HCT116 (cell line): ENCODE data around the gene CBFA2T2. TPM values are rescaled to one million over a fixed set of nuclear protein-coding genes. Genes with fewer than 3 reads are reported as not detected.

Source experiments
- ATAC-seq: fragments of 200-7000 bp; cut with Tn5 transposase; 2 replicates; pipeline ENCODE4 v1.9.1; 2020; ENCODE audit warnings: mild to moderate bottlenecking, moderate library complexity
- BruUV-seq: library from RNA; stranded (reverse); fragments of 400-500 nt; replicated peaks from 2 replicates; lab custom pipeline; 2021; lab: Mats Ljungman, UMichigan
- CTCF ChIA-PET: fragments of 300-600 bp; sonication (Branson Sonifier 250); formaldehyde crosslinking; loops from one replicate; lab custom pipeline; 2021; ENCODE audit warnings: antibody characterized with exemption; lab: Charles Lee
- POLR2A ChIA-PET: fragments of 300-600, 350-600 bp; sonication (Branson Sonifier 250); formaldehyde crosslinking; loops from one replicate; lab custom pipeline; 2021; ENCODE audit warnings: antibody characterized with exemption; lab: Charles Lee
- RAD21 ChIA-PET, 2 experiments: fragments of 300-600 bp; sonication (Branson Sonifier 250); formaldehyde crosslinking; loops; one replicate each; lab custom pipeline; 2023; ENCODE audit warnings: low total read pairs in 2 of 2; ENCODE audit not compliant: uncharacterized antibody in 2 of 2, unreplicated experiment in 2 of 2, low non-redundant PET in 1 of 2; lab: Charles Lee
- DNase-seq: peaks from one replicate; pipeline ENCODE4 v3.0.0-alpha.2; 2010; ENCODE audit warnings: low read depth, low spot score
- H2AFZ ChIP-seq: fragments of 200-600 bp; shearing (Covaris generic), sonication (generic); 2 replicates; pipeline ENCODE4 v1.6.1; 2017; ENCODE audit warnings: low read depth, mixed run types, mixed read lengths, antibody characterized with exemption, low read length; ENCODE audit not compliant: poor library complexity, severe bottlenecking
- H3K27ac ChIP-seq: 2 replicates; pipeline ENCODE4 v1.5.1; 2012; ENCODE audit warnings: low read depth, low read length
- H3K27me3 ChIP-seq: fragments of 200-600 bp; sonication (generic); 2 replicates; pipeline ENCODE4 v1.6.1; 2016; ENCODE audit warnings: mixed run types, low read length, mixed read lengths; ENCODE audit not compliant: insufficient read depth
- H3K36me3 ChIP-seq, 2 experiments: fragments of 200-500 bp in 1 of 2; fragments of 200-600 bp in 1 of 2; sonication (Bioruptor generic) in 1 of 2; sonication (generic) in 1 of 2; 2 replicates each; pipeline versions ENCODE4 v1.5.1 to v1.6.1; 2014 to 2016; ENCODE audit warnings: low read length in 2 of 2, inconsistent platforms in 1 of 2, mixed read lengths in 1 of 2, mixed run types in 1 of 2; ENCODE audit not compliant: insufficient read depth in 2 of 2, control insufficient read depth in 1 of 2
- H3K4me1 ChIP-seq, 2 experiments: fragments of 200-600 bp in 1 of 2; sonication (generic) in 1 of 2; 2 replicates each; pipeline versions ENCODE4 v1.5.1 to v1.6.1; 2012 to 2017; ENCODE audit warnings: low read length in 2 of 2, inconsistent platforms in 1 of 2, mild to moderate bottlenecking in 1 of 2, mixed read lengths in 1 of 2, mixed run types in 1 of 2, moderate library complexity in 1 of 2; ENCODE audit not compliant: insufficient read depth in 2 of 2, control insufficient read depth in 1 of 2
- H3K4me2 ChIP-seq: fragments of 200-600 bp; sonication (generic); 2 replicates; pipeline ENCODE4 v1.6.1; 2017; ENCODE audit warnings: mixed run types, low read length, mixed read lengths
- H3K4me3 ChIP-seq, 2 experiments: fragments of 200-600 bp in 1 of 2; sonication (generic) in 1 of 2; replicated peaks in 1 of 2; 2 replicates each; pipeline ENCODE4 v1.5.1; 2011 to 2016; ENCODE audit warnings: low read length in 2 of 2, control low read depth in 1 of 2, low read depth in 1 of 2, mild to moderate bottlenecking in 1 of 2, mixed read lengths in 1 of 2, mixed run types in 1 of 2
- H3K79me2 ChIP-seq: fragments of 200-600 bp; sonication (generic); 2 replicates; pipeline ENCODE4 v1.6.1; 2017; ENCODE audit warnings: mild to moderate bottlenecking, mixed run types, low read length, moderate library complexity, mixed read lengths; ENCODE audit not compliant: insufficient read depth
- H3K9ac ChIP-seq: fragments of 200-600 bp; sonication (generic); 2 replicates; pipeline ENCODE4 v1.6.1; 2016; ENCODE audit warnings: low read length, mixed read lengths
- H3K9me2 ChIP-seq: fragments of 200-600 bp; sonication (generic), shearing (Covaris generic); 2 replicates; pipeline ENCODE4 v1.6.1; 2017; ENCODE audit warnings: mixed run types, mild to moderate bottlenecking, moderate library complexity; ENCODE audit not compliant: insufficient read depth
- H3K9me3 ChIP-seq, 2 experiments: fragments of 200-500 bp in 1 of 2; fragments of 200-600 bp in 1 of 2; sonication (Bioruptor generic) in 1 of 2; sonication (generic) in 1 of 2; 2 replicates each; pipeline ENCODE4 v1.6.1; 2014 to 2017; ENCODE audit warnings: low read length in 2 of 2, mixed read lengths in 2 of 2, inconsistent platforms in 1 of 2, low read depth in 1 of 2, mild to moderate bottlenecking in 1 of 2, mixed run types in 1 of 2, moderate library complexity in 1 of 2; ENCODE audit not compliant: control insufficient read depth in 1 of 2, insufficient read depth in 1 of 2
- H4K20me1 ChIP-seq: fragments of 200-600 bp; sonication (generic), shearing (Covaris generic); 2 replicates; pipeline ENCODE4 v1.6.1; 2017; ENCODE audit warnings: mixed run types, mild to moderate bottlenecking, moderate library complexity; ENCODE audit not compliant: insufficient read depth
- CBX3 ChIP-seq: IDR thresholded peaks from 2 replicates; pipeline ENCODE4 v1.6.1; 2012; ENCODE audit warnings: low read depth
- CEBPB ChIP-seq: IDR thresholded peaks from 2 replicates; pipeline ENCODE4 v1.6.1; 2012; ENCODE audit warnings: low read depth
- EGR1 ChIP-seq: IDR thresholded peaks from 2 replicates; pipeline ENCODE4 v1.6.1; 2012; ENCODE audit warnings: low read depth
- ELF1 ChIP-seq: IDR thresholded peaks from 2 replicates; pipeline ENCODE4 v1.6.1; 2012; ENCODE audit warnings: low read depth, borderline replicate concordance
- POLR2A ChIP-seq: IDR thresholded peaks from 2 replicates; pipeline ENCODE4 v1.7.0; 2011; ENCODE audit warnings: borderline replicate concordance; ENCODE audit not compliant: insufficient read depth, insufficient read length; ENCODE audit errors: extremely low read depth
- POLR2AphosphoS5 ChIP-seq: IDR thresholded peaks from 2 replicates; pipeline ENCODE4 v1.6.1; 2011; ENCODE audit warnings: mild to moderate bottlenecking, low read depth, low read length, moderate library complexity
- RAD21 ChIP-seq: IDR thresholded peaks from 2 replicates; pipeline ENCODE4 v1.6.1; 2012; ENCODE audit warnings: low read depth, mild to moderate bottlenecking
- ZNF274 ChIP-seq: fragments of 200-500 bp; sonication (Bioruptor generic); IDR thresholded peaks from 2 replicates; pipeline ENCODE4 v1.6.1; 2014; ENCODE audit warnings: mild to moderate bottlenecking, low read depth, low read length, inconsistent platforms
- intact Hi-C: fragments of 100-400 bp; cut with micrococcal nuclease; formaldehyde crosslinking; loops from 2 replicates; pipeline ENCODE4 v1.10.0; 2022
- total RNA-seq: library from RNA; stranded (reverse); gene quantifications from one replicate; pipeline ENCODE4 v1.2.1, GENCODE V29; 2021; ENCODE audit not compliant: unreplicated experiment
- TF ChIP-seq, protein P1 (sequence below): IDR thresholded peaks from 2 replicates; pipeline ENCODE4 v1.6.1; 2011; ENCODE audit warnings: mild to moderate bottlenecking, low read length, moderate library complexity; ENCODE audit not compliant: insufficient replicate concordance; ENCODE audit errors: extremely low read depth
- TF ChIP-seq, protein P2 (sequence below): IDR thresholded peaks from 2 replicates; pipeline ENCODE4 v1.6.1; 2012; ENCODE audit warnings: low read depth
- TF ChIP-seq, protein P3 (sequence below), 3 experiments: fragments of 200-600 bp in 1 of 3; sonication (generic) in 1 of 3; IDR thresholded peaks in 2 of 3; conservative IDR thresholded peaks in 1 of 3; 2 replicates each; pipeline ENCODE4 v1.5.1; 2012 to 2017; ENCODE audit warnings: low read depth in 2 of 3, low read length in 2 of 3, antibody characterized with exemption in 1 of 3, borderline replicate concordance in 1 of 3, control low read depth in 1 of 3, mild to moderate bottlenecking in 1 of 3, mixed read lengths in 1 of 3, mixed run types in 1 of 3, moderate library complexity in 1 of 3; ENCODE audit not compliant: insufficient read depth in 1 of 3
- TF ChIP-seq, protein P4 (sequence below): IDR thresholded peaks from 2 replicates; pipeline ENCODE4 v1.6.1; 2012

Gene CBFA2T2
- total RNA-seq, 1 experiment from 2014 or later: 8.0 TPM

DNA sequence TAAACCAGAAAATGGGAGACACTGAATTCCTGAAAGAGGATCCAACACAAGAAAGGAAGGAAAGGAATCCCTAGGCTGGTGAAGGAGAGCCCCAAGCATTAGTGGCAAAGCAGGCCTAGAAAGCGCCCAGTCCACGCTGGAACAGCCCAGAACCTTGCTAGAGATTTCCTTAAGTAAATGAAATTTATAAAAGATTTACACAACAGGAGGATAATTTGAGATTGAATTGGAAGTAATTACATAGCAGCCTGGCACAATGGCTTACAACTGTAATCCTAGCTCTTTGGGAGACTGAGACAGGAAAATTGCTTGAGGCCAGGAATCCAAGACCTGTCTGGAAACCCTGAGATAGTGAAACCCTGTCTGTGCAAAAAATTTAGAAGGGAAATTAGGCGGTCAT is 145.4 kb downstream of the CBFA2T2 start (continued):
- TF ChIP-seq, protein P1, sequence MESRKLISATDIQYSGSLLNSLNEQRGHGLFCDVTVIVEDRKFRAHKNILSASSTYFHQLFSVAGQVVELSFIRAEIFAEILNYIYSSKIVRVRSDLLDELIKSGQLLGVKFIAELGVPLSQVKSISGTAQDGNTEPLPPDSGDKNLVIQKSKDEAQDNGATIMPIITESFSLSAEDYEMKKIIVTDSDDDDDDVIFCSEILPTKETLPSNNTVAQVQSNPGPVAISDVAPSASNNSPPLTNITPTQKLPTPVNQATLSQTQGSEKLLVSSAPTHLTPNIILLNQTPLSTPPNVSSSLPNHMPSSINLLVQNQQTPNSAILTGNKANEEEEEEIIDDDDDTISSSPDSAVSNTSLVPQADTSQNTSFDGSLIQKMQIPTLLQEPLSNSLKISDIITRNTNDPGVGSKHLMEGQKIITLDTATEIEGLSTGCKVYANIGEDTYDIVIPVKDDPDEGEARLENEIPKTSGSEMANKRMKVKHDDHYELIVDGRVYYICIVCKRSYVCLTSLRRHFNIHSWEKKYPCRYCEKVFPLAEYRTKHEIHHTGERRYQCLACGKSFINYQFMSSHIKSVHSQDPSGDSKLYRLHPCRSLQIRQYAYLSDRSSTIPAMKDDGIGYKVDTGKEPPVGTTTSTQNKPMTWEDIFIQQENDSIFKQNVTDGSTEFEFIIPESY: no peak
- TF ChIP-seq POLR2A: no peak
- no peak for TF ChIP-seq CBX3
- no peak for TF ChIP-seq ELF1
- TF ChIP-seq ZNF274: no peak
- no peak for TF ChIP-seq RAD21
- no peak for TF ChIP-seq CEBPB

DNA sequence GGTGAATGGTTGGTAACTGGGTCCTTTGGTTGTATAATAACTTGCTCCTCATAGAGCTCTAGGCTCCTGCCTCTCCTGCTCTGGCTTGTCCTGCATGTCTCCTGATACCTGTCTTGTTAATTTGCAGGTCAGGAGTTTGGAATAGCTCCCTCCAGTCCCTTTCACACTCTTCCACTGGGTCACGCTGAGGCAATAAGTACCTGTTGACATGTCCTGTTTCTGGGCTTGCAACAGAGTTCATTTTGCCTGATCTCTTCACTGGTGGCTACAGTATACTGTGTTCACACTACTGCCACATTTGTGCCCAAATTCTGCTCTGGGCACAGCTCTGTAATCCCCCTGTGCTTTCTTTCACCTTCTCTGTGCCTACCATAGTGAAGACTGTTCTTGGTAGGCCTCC is 146.9 kb downstream of the CBFA2T2 start:
- H3K27me3 ChIP-seq: no peaks in the 10 kb centered on the region
- ChIA-PET CTCF (no interaction called here), POLR2A (no interaction called here), RAD21 (no interaction called here)
- H3K9me3 ChIP-seq: no peaks in the 10 kb centered on the region
- H3K4me3 ChIP-seq: no peak overlapping the region
- BruUV-seq: no TSS peak
- H2AFZ ChIP-seq: no peak overlapping the region
- H3K9me2 ChIP-seq: no peaks in the 10 kb centered on the region
- H3K4me2 ChIP-seq: no peak overlapping the region
- no peak overlapping the region for H3K27ac ChIP-seq
- DNase-seq: no peak
- H3K79me2 ChIP-seq: no peaks in the 10 kb centered on the region
- intact Hi-C loops: no loop called here
- ATAC-seq: no peak
- TF ChIP-seq POLR2AphosphoS5: no peak
- no peak for TF ChIP-seq EGR1
- no peak for TF ChIP-seq ZNF274
- TF ChIP-seq, protein P2, sequence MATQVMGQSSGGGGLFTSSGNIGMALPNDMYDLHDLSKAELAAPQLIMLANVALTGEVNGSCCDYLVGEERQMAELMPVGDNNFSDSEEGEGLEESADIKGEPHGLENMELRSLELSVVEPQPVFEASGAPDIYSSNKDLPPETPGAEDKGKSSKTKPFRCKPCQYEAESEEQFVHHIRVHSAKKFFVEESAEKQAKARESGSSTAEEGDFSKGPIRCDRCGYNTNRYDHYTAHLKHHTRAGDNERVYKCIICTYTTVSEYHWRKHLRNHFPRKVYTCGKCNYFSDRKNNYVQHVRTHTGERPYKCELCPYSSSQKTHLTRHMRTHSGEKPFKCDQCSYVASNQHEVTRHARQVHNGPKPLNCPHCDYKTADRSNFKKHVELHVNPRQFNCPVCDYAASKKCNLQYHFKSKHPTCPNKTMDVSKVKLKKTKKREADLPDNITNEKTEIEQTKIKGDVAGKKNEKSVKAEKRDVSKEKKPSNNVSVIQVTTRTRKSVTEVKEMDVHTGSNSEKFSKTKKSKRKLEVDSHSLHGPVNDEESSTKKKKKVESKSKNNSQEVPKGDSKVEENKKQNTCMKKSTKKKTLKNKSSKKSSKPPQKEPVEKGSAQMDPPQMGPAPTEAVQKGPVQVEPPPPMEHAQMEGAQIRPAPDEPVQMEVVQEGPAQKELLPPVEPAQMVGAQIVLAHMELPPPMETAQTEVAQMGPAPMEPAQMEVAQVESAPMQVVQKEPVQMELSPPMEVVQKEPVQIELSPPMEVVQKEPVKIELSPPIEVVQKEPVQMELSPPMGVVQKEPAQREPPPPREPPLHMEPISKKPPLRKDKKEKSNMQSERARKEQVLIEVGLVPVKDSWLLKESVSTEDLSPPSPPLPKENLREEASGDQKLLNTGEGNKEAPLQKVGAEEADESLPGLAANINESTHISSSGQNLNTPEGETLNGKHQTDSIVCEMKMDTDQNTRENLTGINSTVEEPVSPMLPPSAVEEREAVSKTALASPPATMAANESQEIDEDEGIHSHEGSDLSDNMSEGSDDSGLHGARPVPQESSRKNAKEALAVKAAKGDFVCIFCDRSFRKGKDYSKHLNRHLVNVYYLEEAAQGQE: no peak
- TF ChIP-seq, protein P3, sequence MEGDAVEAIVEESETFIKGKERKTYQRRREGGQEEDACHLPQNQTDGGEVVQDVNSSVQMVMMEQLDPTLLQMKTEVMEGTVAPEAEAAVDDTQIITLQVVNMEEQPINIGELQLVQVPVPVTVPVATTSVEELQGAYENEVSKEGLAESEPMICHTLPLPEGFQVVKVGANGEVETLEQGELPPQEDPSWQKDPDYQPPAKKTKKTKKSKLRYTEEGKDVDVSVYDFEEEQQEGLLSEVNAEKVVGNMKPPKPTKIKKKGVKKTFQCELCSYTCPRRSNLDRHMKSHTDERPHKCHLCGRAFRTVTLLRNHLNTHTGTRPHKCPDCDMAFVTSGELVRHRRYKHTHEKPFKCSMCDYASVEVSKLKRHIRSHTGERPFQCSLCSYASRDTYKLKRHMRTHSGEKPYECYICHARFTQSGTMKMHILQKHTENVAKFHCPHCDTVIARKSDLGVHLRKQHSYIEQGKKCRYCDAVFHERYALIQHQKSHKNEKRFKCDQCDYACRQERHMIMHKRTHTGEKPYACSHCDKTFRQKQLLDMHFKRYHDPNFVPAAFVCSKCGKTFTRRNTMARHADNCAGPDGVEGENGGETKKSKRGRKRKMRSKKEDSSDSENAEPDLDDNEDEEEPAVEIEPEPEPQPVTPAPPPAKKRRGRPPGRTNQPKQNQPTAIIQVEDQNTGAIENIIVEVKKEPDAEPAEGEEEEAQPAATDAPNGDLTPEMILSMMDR (IDR thresholded peaks at IDR 0.05 in 2 of 3, conservative IDR thresholded peaks at IDR 0.05 in 1 of 3; ENCODE audit: borderline replicate concordance in 1 of 3, insufficient read depth in 1 of 3, low read depth in 2 of 3, low read length in 2 of 3): no peak
- no peak for TF ChIP-seq CEBPB
- TF ChIP-seq POLR2A: no peak
- TF ChIP-seq, protein P4, sequence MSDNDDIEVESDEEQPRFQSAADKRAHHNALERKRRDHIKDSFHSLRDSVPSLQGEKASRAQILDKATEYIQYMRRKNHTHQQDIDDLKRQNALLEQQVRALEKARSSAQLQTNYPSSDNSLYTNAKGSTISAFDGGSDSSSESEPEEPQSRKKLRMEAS: no peak
- TF ChIP-seq CBX3: no peak
- no peaks in the 10 kb centered on the region for H3K4me1 ChIP-seq
- no peaks in the 10 kb centered on the region for H4K20me1 ChIP-seq
- no peak overlapping the region for H3K9ac ChIP-seq
- peaks cover 0 to 4% of the 10 kb centered on the region in 2 experiments; a peak in 2 of 4 replicates for H3K36me3 ChIP-seq
